ENCODE results near the gene PEAK1.

The PEAK1 gene

DNA sequence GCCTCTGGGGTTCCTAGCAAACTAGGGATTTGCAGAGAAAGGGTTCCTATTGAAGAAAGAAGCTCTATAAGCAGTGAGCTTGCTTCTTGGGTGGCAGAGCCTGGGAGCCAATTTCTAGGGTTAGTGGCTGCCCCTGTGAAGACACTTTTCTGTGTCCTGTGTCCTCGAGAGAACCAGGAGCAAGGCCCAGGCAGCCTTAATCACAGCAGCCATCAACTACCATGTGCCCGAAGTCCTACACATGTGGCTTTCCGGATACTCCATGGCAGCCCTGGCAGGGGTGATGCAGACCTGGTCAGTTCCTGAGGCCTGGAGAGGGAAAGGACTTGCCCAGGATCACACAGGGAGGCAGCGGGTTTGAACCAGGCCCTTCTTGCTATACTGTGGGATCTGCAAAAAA is 321.3 kb downstream of the PEAK1 start:
- Mint-ChIP-seq H3K27ac (no peak overlapping the region), H3K9me3 (no peaks in the 10 kb centered on the region)

DNA sequence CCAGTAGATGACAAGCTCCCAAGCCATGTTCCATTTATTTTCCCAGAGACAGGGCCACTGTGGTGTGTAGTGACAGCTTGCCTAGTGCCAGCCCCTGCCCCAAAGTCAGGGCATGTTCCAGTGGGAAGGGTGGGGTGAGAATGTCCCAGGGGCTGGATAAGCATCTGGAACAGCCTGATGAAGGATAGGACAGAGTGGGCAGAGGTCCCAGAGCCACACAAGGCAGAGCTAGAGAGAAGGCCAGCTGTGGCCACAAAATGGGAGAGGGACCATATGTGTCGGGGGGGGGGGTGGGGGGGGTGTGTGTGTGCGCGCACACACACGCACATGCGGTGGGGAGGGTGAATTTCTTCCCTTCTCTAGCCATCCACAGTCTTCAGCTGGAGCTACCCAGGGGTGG is 322.0 kb downstream of the PEAK1 start:
- Mint-ChIP-seq H3K27ac (peak overlapping the region; percentile 46), H3K4me3 (no peak overlapping the region)

More for the DNA sequence above, 321.3 kb downstream of the PEAK1 start:
- Mint-ChIP-seq H3K36me3 (no peaks in the 10 kb centered on the region), H3K4me1 (no peaks in the 10 kb centered on the region), H3K4me3 (no peak overlapping the region)
- DNase-seq (ENCODE audit: low spot score in 2 of 2) (no peak), ATAC-seq (no peak)

DNA sequence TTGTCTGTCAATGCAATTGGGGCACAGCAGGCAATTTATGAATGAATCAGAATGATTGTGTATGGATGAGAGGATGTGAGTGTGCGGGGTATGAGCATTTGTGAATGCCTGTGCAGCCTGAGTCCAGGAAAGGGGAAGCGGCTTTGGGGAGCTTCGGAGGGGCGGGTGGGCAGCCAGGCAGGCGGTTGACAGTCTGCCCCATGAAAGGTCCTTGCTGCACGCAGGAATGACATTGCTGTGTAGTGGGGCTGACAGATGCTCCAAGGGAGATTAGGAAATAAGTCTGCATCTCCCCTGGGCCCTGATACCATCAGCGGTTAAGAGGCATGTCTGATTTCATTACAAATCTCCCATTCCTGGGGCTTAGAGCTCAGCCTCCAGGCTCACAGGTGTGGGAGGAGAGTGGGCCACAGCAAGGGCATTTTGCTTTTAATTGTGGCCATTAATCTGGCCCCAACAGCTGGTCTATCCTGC is 322.6 kb downstream of the PEAK1 start:
- H3K27ac Mint-ChIP-seq: peak overlapping the region; percentile 46
- no peaks in the 10 kb centered on the region for H3K36me3 Mint-ChIP-seq
- no peak overlapping the region for H3K4me3 Mint-ChIP-seq
- H3K9me3 Mint-ChIP-seq: no peaks in the 10 kb centered on the region
- no peak for ATAC-seq
- no peaks in the 10 kb centered on the region for H3K4me1 Mint-ChIP-seq
- DNase-seq (ENCODE audit: low spot score in 2 of 2): no peak

More for the DNA sequence above, 322.0 kb downstream of the PEAK1 start:
- ATAC-seq: no peak
- no peaks in the 10 kb centered on the region for H3K9me3 Mint-ChIP-seq
- no peaks in the 10 kb centered on the region for H3K36me3 Mint-ChIP-seq
- H3K4me1 Mint-ChIP-seq: no peaks in the 10 kb centered on the region
- DNase-seq (ENCODE audit: low spot score in 2 of 2): no peak

DNA sequence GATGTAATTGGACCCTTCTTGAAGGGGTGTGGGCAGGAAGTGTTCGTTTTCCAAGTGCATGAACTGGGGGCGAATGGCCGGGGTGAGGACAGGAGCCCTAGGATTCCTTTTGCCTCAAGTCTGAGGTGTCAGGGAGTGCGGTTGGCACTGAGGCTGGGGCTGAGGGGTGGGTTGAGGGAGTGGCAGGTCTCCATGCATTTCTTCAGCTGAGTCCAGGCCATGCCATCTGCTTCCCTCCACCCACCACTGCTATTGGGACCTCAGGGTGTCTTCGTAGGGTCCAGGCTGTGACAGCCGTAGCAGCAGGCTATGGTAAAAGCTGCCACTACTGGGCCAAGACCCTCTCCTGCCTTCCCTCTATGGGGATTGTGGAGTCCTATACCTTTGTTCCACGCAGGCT is 323.4 kb downstream of the PEAK1 start:
- ATAC-seq: no peak
- no peaks in the 10 kb centered on the region for H3K4me1 Mint-ChIP-seq
- no peak for DNase-seq (ENCODE audit: low spot score in 2 of 2)
- H3K27ac Mint-ChIP-seq: no peak overlapping the region
- no peaks in the 10 kb centered on the region for H3K36me3 Mint-ChIP-seq
- no peak overlapping the region for H3K4me3 Mint-ChIP-seq
- H3K9me3 Mint-ChIP-seq: no peaks in the 10 kb centered on the region

DNA sequence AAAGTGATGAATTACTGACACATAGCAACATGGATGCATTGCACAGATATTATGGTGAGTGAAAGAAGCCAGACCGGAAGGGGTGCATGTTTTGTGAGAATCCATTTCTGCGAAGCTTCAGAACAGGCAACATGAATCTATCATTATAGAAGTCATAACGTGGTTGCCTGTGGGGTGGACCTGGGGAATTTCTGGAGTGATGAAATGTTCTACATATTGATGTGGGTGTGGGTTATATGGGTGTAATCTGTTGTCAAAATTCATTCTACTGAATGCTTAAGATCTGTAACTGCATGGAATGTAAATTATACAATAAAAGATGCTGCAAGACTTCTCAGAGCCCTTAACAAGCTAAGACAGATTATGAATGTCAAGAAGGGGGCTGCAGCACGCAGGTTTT is 323.8 kb downstream of the PEAK1 start:
- Mint-ChIP-seq H3K4me1 (no peaks in the 10 kb centered on the region), H3K4me3 (no peak overlapping the region), H3K9me3 (no peaks in the 10 kb centered on the region), H3K36me3 (no peaks in the 10 kb centered on the region), H3K27ac (no peak overlapping the region)
- no peak for DNase-seq (ENCODE audit: low spot score in 2 of 2)
- ATAC-seq: no peak

DNA sequence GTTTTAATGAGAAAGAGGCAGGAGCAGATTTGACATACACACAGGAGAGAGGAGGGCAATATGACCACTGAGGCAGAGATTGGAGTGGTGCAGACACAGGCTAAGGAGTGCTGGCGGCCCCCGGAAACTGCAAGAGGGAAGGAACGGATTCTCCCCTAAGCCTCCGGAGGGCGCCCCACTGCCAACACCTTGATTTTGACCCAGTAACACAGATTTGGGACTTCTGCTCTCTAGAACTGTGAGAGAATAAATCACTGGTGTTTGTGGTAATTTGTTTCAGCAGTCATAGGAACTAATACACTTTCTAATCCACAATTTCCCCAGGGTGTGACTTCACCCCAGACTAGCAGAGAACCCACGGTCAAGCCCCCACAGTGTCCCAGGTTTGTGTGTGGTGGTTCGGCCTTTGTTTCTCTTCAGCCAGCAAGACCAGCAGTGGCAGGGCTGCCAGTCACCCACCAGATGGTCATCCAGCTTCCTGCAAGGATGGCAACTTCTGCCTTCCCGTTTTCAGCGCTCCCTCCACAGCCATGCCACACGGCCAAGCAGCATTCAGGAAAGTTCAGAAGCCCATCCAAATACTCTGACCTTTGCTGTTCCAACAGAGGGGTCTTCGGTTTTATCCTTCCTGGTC is 325.4 kb downstream of the PEAK1 start:
- no peak overlapping the region for H3K4me3 Mint-ChIP-seq
- H3K27ac Mint-ChIP-seq: no peak overlapping the region
- DNase-seq (ENCODE audit: low spot score in 2 of 2): no peak
- no peak for ATAC-seq
- H3K4me1 Mint-ChIP-seq: no peaks in the 10 kb centered on the region
- H3K9me3 Mint-ChIP-seq: no peaks in the 10 kb centered on the region
- no peaks in the 10 kb centered on the region for H3K36me3 Mint-ChIP-seq

DNA sequence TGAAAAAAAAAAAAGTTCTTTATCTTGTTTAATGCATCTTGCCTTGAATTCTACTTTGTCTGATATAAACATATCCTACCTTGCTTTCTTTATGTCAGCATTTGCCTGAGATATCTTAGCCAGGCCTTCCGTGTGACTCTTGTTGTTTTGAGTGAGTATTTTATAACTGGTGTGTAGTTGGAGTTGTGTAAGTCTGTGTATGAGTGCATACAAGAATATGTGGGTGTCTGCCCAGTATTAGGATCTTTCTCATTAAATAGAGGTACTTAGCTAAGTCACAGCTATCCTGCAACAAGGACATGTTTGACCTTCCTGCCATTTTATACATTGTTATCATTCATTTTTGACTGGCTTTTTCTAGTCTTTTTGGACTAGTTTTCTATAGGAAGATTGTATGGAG is 326.5 kb downstream of the PEAK1 start:
- Mint-ChIP-seq H3K4me3 (no peak overlapping the region), H3K36me3 (no peaks in the 10 kb centered on the region), H3K4me1 (no peaks in the 10 kb centered on the region), H3K9me3 (no peaks in the 10 kb centered on the region), H3K27ac (no peak overlapping the region)
- no peak for DNase-seq (ENCODE audit: low spot score in 2 of 2)
- ATAC-seq: no peak

DNA sequence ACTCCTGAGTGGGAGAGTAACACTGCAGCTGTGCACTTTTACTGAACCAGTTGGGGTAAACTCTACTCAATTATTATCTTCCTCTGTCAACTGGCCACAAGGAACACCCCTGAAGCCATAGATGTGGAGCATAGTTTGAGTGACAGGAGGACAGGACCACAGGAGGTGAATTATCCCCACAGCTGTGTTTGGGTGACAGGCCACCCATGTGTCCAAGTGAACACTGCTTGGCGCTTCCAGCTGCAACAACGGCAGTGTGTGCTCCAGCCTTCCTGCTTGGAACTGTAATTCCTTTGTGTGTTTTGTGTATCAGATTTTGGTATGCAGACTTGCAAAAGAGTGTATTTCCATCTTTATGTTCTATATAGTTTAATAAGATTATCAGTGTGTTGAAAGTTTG is 328.8 kb downstream of the PEAK1 start:
- Mint-ChIP-seq H3K36me3 (no peaks in the 10 kb centered on the region), H3K27ac (no peak overlapping the region), H3K4me1 (no peaks in the 10 kb centered on the region), H3K9me3 (no peaks in the 10 kb centered on the region), H3K4me3 (no peak overlapping the region)
- DNase-seq (ENCODE audit: low spot score in 2 of 2) (no peak), ATAC-seq (no peak)

DNA sequence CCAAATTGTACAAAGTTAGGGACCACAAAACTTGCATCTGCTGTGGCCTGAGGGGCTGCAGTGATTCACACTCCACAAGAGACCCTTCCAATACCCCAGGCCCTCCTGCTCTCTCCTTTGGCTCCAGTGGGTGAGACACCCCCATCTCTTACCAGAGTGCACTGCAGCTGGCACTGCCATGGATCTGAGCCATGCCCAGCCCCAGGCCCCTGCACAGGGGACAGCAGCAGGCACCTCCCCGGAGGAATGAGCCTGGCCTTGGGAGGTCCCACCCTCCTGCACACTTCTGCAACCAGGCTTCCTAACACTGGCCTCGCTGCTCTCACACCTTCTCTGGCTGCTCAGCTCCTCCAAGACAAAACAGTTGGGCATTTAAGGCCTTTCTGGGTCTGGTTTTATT is 332.7 kb downstream of the PEAK1 start:
- ATAC-seq (no peak), DNase-seq (ENCODE audit: low spot score in 2 of 2) (no peak)
- no peak overlapping the region for H3K4me3 Mint-ChIP-seq
- H3K36me3 Mint-ChIP-seq: peaks cover 6% of the 10 kb centered on the region
- H3K9me3 Mint-ChIP-seq: no peaks in the 10 kb centered on the region
- peaks cover 35% of the 10 kb centered on the region for H3K4me1 Mint-ChIP-seq
- no peak overlapping the region for H3K27ac Mint-ChIP-seq

DNA sequence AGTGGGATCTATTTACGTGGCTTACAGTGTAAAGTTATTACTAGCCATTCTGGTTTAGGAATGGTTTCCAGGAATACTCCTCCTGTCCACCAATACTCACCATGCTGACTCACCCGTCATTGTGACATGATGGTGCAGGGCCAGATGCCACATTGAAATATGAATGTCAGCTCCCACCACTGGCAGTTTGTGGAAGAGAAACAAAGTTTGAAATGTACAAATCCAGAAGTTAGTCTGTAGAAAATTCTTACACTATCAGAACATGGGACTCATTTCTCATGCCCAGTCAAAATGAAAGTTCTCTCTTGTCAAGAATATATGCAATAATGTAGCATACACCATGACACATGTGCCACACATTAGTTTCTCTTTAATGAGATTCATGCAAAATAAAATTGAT is 334.6 kb downstream of the PEAK1 start:
- Mint-ChIP-seq H3K4me1 (peaks cover 45% of the 10 kb centered on the region), H3K9me3 (no peaks in the 10 kb centered on the region), H3K27ac (peak overlapping the region; percentile 45), H3K4me3 (no peak overlapping the region), H3K36me3 (peaks cover 6% of the 10 kb centered on the region)
- ATAC-seq (peak; percentile 76), DNase-seq (ENCODE audit: low spot score in 2 of 2) (no peak)

DNA sequence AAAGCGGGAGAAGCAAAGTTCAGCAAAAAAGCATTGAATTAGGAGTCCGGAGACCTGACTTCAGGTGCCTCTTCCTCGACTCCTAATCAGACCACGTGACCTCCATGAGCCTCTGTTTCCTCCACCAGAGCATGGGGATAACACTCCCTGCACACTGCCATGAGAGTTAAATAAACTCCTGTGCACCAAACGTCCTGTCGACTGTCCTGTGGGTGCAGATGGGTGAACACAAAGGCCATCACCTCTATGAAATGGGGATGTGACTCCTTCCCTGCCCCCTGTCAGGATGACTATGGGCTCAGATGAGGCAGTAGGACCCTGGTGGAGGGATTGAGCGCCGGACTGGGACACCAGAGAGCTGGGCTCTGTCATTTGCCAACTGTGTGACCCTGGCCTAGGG is 335.5 kb downstream of the PEAK1 start:
- Mint-ChIP-seq H3K36me3 (peaks cover 6% of the 10 kb centered on the region), H3K9me3 (no peaks in the 10 kb centered on the region), H3K4me3 (no peak overlapping the region), H3K4me1 (peaks cover 45% of the 10 kb centered on the region), H3K27ac (no peak overlapping the region)
- DNase-seq (ENCODE audit: low spot score in 2 of 2) (no peak), ATAC-seq (no peak)

DNA sequence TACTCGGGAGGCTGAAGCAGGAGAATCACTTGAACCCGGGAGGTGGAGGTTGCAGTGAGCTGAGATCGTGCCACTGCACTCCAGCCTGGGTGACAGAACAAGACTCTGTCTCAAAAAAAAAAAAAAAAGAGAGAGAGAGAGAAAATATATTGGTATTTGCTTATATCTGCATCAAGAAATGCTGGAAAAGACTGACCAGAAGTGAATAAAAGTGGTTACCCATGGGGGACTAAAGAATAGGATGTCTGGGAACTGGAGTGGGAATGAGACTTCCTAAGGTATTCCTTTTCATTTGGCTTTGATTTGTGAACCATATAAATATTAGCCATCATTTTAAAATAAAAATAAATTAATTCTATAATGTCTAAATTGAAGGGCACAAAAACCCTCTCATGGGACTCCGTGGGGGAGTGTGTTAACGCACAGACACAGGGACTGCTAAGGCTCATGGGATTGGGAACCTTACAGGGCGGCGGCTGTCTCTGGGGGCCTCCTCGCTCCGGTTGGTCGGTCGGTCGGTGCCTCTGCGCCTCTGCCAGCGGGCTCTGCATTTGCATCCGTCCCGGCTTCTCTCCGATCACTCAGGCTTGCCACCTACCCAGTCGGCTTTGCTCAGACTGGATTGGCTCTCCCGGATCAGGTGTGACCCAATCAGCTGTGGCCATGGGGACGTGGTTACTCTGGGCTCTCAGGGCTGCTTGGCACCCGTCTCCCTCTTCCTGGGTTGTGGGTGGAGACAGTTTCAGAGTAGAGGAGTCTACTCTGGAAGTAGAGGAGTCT is 336.3 kb downstream of the PEAK1 start:
- Mint-ChIP-seq H3K4me1 (peaks cover 45% of the 10 kb centered on the region), H3K4me3 (peak overlapping the region; percentile 49), H3K27ac (peak overlapping the region; percentile 80), H3K36me3 (peaks cover 6% of the 10 kb centered on the region), H3K9me3 (no peaks in the 10 kb centered on the region)
- ATAC-seq (peak; percentile 91), DNase-seq (ENCODE audit: low spot score in 2 of 2) (peak; percentile 28 to 58)

DNA sequence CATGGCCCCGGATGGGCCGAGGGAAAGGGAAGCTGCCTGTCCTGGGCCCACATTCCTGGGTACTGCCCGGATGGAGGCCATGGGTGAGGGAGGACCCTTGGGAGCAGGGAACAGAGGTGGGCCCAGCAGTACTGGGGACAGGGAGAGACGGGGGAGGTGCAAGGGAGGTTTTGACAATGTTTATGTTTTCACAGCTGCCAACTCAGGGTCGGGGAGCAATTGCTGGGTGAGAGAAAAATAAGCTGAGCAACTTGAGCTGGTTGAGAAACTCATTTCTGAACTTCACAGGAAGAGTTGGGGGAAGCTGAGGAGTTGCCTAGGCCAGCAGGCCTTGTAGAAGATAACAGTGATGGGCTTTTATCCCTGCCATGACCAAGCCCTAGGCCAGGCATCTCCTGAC is 337.9 kb downstream of the PEAK1 start:
- ATAC-seq (no peak), DNase-seq (ENCODE audit: low spot score in 2 of 2) (no peak)
- Mint-ChIP-seq H3K4me1 (peaks cover 45% of the 10 kb centered on the region), H3K27ac (peak overlapping the region; percentile 80), H3K9me3 (no peaks in the 10 kb centered on the region), H3K4me3 (peak overlapping the region; percentile 24), H3K36me3 (peaks cover 6% of the 10 kb centered on the region)

DNA sequence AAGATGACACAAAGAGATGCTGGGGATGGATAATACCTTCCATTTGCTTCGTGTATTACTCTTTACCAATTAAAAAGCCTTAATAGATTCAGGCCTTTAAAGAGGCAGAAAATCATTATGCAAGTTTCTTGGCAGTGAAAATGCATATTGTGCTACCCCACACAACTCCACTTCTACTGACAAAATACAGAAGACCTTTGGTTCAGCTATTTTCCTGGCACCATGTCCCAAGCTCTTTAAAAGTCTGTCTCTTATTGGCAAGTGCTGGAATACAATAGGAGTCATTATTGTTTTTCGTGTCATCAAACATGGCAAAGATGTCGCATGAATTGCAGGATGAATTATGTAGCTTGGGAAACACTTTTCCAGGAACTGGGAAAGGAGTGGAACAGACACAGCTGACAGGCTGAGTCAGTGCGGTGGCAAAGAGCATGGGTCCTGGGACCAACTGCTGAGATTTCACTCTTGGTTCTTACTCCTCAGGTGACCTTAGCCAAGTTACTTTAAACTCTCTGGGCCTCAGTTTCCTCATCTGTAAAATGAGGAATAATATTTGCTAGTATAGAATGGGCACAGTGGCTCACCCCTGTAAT is 343.5 kb downstream of the PEAK1 start:
- ATAC-seq (no peak), DNase-seq (ENCODE audit: low spot score in 2 of 2) (no peak)
- Mint-ChIP-seq H3K9me3 (no peaks in the 10 kb centered on the region), H3K27ac (no peak overlapping the region), H3K4me1 (peaks cover 11% of the 10 kb centered on the region), H3K36me3 (no peaks in the 10 kb centered on the region), H3K4me3 (no peak overlapping the region)

DNA sequence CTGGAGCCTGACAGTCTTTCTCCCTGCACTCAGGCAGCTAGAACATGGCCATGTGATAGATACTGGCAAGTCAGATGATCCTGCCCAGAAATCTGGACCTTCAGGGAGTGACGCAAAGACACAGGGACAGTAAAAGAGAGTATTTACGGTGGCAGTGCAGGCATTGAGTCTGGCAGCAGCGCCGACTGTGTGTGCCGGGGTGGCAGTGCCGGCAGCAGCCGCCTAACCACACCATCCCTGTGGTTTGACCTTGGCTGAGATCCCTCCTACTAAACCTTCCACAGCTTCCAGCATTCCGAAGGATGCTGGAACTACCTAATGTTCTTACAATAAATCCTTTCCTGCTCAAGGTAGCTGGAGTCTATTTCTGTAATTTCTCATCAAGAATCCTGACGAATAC is 344.4 kb downstream of the PEAK1 start:
- Mint-ChIP-seq H3K4me3 (no peak overlapping the region), H3K36me3 (no peaks in the 10 kb centered on the region)
- no peak for ATAC-seq

DNA sequence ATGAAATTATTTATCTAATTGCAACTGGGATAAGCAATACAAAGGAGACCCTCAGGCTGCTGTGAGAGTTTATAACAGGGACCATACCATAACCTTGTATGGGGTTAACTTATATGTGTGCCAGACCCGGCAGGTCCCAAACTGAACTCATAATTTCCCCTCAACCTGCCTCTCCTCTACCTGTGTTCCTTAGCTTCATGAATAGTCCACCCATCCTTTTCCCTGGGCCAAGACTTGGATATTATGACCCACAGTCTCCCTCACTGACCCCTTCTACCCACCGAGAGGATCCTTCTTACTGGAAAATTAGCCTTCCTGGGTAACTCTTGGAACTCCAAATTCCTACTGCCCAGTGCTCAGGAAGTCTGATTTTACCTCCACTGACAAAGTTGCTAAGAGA is 345.6 kb downstream of the PEAK1 start:
- Mint-ChIP-seq H3K4me3 (no peak overlapping the region), H3K4me1 (peaks cover 19% of the 10 kb centered on the region), H3K27ac (no peak overlapping the region), H3K9me3 (no peaks in the 10 kb centered on the region), H3K36me3 (peaks cover 6% of the 10 kb centered on the region)
- DNase-seq (ENCODE audit: low spot score in 2 of 2) (no peak), ATAC-seq (no peak)

More for the DNA sequence above, 344.4 kb downstream of the PEAK1 start:
- H3K9me3 Mint-ChIP-seq: no peaks in the 10 kb centered on the region
- no peak overlapping the region for H3K27ac Mint-ChIP-seq
- peaks cover 13% of the 10 kb centered on the region for H3K4me1 Mint-ChIP-seq
- no peak for DNase-seq (ENCODE audit: low spot score in 2 of 2)

All from stimulated activated effector memory CD8-positive, alpha-beta T cell treated with anti-CD3 and anti-CD28 coated beads, Interleukin-12 subunit alpha, Interleukin-12 subunit beta, amount 100 ng/mL, for 72 hours (primary cell).